ENCODE data around the gene CXCR5. TPM values are rescaled to one million over a fixed set of nuclear protein-coding genes. Genes with fewer than 3 reads are reported as not detected.

CXCR5 gene
- total and polyA plus RNA-seq, 10 of the 15 experiments (the other 5 are each of a cell fraction or from before 2014, with no cell fraction given) = 0.03 to 0.63 (median 0.25) TPM

DNA sequence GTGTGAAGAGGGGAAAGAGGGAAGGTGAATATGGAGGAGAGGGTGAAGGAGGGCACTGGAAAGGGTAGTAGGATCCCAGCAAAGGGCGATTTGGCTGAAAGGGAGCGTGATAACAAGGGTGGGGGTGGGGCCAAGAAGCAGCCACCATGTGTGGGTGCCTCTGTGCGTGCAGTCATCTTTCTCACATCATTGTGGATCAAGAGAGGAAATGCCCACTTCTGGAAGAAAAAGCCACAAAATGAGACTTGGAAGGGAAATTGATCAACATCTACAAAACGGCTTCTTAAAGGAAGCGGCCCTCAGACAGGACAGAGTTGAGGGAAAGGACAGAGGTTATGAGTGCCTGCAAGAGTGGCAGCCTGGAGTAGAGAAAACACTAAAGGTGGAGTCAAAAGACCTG, 1.2 kb upstream of the CXCR5 start:
- Histone ChIP-seq H4K20me1 (ENCODE audit: control insufficient read depth, insufficient read depth) (no peaks in the 10 kb centered on the region), H3K4me3 (no peak overlapping the region), H3K4me1 (ENCODE audit: control insufficient read depth, insufficient read depth, low read length) (peaks cover 42% of the 10 kb centered on the region), H3K36me3 (ENCODE audit: control insufficient read depth in 2 of 2, insufficient read depth in 2 of 2, low read length in 1 of 2) (no peaks in the 10 kb centered on the region), H3K79me2 (ENCODE audit: control insufficient read depth, insufficient read depth, low read length) (no peaks in the 10 kb centered on the region), H3K9ac (ENCODE audit: control insufficient read depth, insufficient read depth, low read length) (no peak overlapping the region), H3K4me2 (ENCODE audit: control insufficient read depth, insufficient read depth) (no peak overlapping the region), H3K9me3 (replicated peaks; ENCODE audit: control insufficient read depth, insufficient read depth, low read length) (no peaks in the 10 kb centered on the region), H3K27me3 (replicated peaks in 1 of 2; ENCODE audit: control insufficient read depth in 2 of 2, insufficient read depth in 2 of 2, low read length in 1 of 2) (peaks cover 3 to 9% of the 10 kb centered on the region in 2 experiments; a peak in 3 of 4 replicates), H3K27ac (ENCODE audit: control insufficient read depth, insufficient read depth) (no peak overlapping the region), H2AFZ (ENCODE audit: control insufficient read depth, low read depth, low read length) (no peak overlapping the region)
- ChIA-PET POLR2A (interaction anchor here (1.0 to 2.4 kb wide), 5 partner anchors 10 to 94 kb away, joined by 4 to 22 read pairs (median 14); partner anchors contain the start of gene DDX6), CTCF (interaction anchor here (0.6 to 1.8 kb wide), 8 partner anchors 10 to 187 kb away, joined by 3 to 8 read pairs (median 4); no protein-coding TSS in a partner anchor), SMC1A (ENCODE audit: uncharacterized antibody, unreplicated experiment) (interaction anchor here (0.6 to 2.7 kb wide), 14 partner anchors 11 to 595 kb away, joined by 3 to 26 read pairs (median 4); no protein-coding TSS in a partner anchor), RAD21 (ENCODE audit: unreplicated experiment) (interaction anchor here (0.7 to 4.8 kb wide), 8 partner anchors 13 to 192 kb away, joined by 3 to 66 read pairs (median 6); partner anchors contain the start of gene DDX6)
- intact Hi-C loops (cut with micrococcal nuclease; ENCODE audit: unreplicated experiment) = no loop called here
- BruUV-seq (replicated peaks) = no TSS peak
- ATAC-seq = no peak
- no peak for FAIRE-seq
- WGBS (ENCODE audit: insufficient coverage, insufficient replicate concordance, low lambda C conversion rate, missing lambda C conversion rate) = 72% methylated on average over 5 of the region's 5 CpGs
- TF ChIP-seq CBX5 (IDR thresholded peaks at IDR 0.05; ENCODE audit: low read depth) = no peak
- TF ChIP-seq IRF3 (IDR thresholded peaks at IDR 0.05) = no peak
- TF ChIP-seq HDAC2 (IDR thresholded peaks at IDR 0.05) = no peak
- no peak for TF ChIP-seq SMARCA5 (IDR thresholded peaks at IDR 0.05)
- no peak for TF ChIP-seq KAT2A (conservative IDR thresholded peaks at IDR 0.05; ENCODE audit: control insufficient read depth, low read depth, low read length)
- no peak for TF ChIP-seq KLF5 (IDR thresholded peaks at IDR 0.05; ENCODE audit: partially characterized antibody)
- no peak for TF ChIP-seq IKZF1 (conservative IDR thresholded peaks at IDR 0.05)
- no peak for TF ChIP-seq BRCA1 (IDR thresholded peaks at IDR 0.05; ENCODE audit: low read depth, low read length)
- no peak for TF ChIP-seq NFYA (IDR thresholded peaks at IDR 0.05; ENCODE audit: borderline replicate concordance, low read depth, low read length)
- no peak for TF ChIP-seq ZZZ3 (IDR thresholded peaks at IDR 0.05; ENCODE audit: control insufficient read depth, insufficient read length, low read depth)
- no peak for TF ChIP-seq CBFB (IDR thresholded peaks at IDR 0.05; ENCODE audit: low read depth)
- TF ChIP-seq MTA2 (IDR thresholded peaks at IDR 0.05; ENCODE audit: low read depth) = no peak
- no peak for TF ChIP-seq ZNF384 (IDR thresholded peaks at IDR 0.05; ENCODE audit: borderline replicate concordance, low read depth, low read length)
- no peak for TF ChIP-seq JUND (IDR thresholded peaks at IDR 0.05; ENCODE audit: low read depth, low read length)
- in situ Hi-C loops (cut with MboI) = no loop called here
- DNase-seq (ENCODE audit: low read depth, low spot score) = no peak
